GM06990 (cell line): ENCODE measurements around the gene RPL41.

Source experiments
- DNase-seq: peaks from one replicate; pipeline ENCODE4 v3.0.0-alpha.2; 2011; ENCODE audit not compliant: insufficient read length; ENCODE audit errors: extremely low read depth
- H3K27me3 ChIP-seq: replicated peaks from 2 replicates; pipeline ENCODE4 v1.6.0; 2011; ENCODE audit warnings: low read length; ENCODE audit not compliant: control insufficient read depth, insufficient read depth
- H3K36me3 ChIP-seq: 2 replicates; pipeline ENCODE4 v1.5.1; 2011; ENCODE audit warnings: low read length; ENCODE audit not compliant: control insufficient read depth, insufficient read depth
- H3K4me3 ChIP-seq: replicated peaks from 2 replicates; pipeline ENCODE4 v1.5.1; 2011; ENCODE audit warnings: low read depth, mild to moderate bottlenecking, control low read depth, low read length
- TF ChIP-seq, protein P1 (sequence below): IDR thresholded peaks from 2 replicates; pipeline ENCODE4 v1.5.1; 2011; ENCODE audit warnings: low read length, control low read depth, mild to moderate bottlenecking, inconsistent platforms; ENCODE audit not compliant: insufficient read depth, poor library complexity, severe bottlenecking

Gene RPL41

DNA sequence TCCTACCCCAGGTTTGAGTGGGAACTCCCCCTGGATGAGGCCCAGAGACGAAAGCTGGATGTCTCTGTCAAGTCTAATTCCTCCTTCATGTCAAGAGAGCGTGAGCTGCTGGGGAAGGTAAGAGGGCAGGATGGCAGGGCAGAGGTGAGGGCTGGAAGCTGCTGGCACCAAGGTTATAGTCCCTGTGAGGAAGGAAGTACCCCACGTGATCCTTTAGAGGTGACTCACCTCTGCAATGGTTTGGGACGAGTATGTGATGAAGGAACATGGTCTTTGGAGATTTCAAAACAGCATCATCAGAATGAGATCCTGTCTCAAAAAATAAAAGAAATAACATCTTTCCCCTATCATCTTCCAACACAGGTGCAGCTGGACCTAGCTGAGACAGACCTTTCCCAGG is 26.8 kb downstream of the RPL41 start:
- Histone ChIP-seq H3K27me3 (no peaks in the 10 kb centered on the region), H3K4me3 (no peak overlapping the region), H3K36me3 (peaks cover 26% of the 10 kb centered on the region)
- TF ChIP-seq, protein P1, sequence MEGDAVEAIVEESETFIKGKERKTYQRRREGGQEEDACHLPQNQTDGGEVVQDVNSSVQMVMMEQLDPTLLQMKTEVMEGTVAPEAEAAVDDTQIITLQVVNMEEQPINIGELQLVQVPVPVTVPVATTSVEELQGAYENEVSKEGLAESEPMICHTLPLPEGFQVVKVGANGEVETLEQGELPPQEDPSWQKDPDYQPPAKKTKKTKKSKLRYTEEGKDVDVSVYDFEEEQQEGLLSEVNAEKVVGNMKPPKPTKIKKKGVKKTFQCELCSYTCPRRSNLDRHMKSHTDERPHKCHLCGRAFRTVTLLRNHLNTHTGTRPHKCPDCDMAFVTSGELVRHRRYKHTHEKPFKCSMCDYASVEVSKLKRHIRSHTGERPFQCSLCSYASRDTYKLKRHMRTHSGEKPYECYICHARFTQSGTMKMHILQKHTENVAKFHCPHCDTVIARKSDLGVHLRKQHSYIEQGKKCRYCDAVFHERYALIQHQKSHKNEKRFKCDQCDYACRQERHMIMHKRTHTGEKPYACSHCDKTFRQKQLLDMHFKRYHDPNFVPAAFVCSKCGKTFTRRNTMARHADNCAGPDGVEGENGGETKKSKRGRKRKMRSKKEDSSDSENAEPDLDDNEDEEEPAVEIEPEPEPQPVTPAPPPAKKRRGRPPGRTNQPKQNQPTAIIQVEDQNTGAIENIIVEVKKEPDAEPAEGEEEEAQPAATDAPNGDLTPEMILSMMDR, result no peak
- no peak for DNase-seq

DNA sequence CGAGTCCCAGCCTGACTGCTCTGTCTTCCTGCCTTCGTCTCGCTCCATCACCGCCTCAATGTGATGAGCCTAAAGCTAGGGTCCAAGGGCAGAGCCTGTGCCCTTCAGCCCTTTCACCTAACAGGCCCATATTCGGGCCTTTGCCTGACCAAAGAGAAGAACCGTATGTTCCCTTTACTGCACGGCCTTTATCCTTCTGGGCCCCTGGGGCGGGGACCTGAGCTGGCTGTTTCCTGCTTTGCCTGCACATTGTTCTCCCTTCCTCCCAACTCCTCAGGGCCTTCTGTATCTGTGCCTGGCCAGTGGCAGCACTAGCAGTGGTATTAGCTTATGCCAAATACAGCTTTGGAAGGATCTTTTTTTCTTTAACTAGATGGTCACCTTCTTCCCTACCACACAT is 27.4 kb downstream of the RPL41 start:
- no peak for DNase-seq
- H3K27me3 ChIP-seq, result no peaks in the 10 kb centered on the region
- peaks cover 22% of the 10 kb centered on the region for H3K36me3 ChIP-seq

DNA sequence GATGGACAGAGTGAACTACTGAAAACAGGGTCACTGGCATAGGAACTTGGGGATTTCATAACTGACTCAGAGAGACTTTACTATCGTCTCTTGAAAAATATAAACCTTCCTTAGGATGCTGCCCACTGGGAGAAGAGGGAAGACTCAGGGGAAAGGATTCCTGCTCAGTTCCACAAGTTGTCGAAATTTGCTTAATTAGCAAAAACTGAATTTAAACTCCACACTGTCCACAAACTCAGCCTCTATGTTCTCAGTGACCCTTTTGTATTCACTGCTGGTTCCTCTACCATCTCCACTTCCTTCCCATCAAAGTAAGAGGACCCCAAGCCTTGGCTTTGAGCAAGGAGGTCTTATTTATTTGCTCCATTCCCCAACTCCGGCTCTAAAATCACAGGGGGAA is 28.8 kb downstream of the RPL41 start:
- TF ChIP-seq, protein P1, result no peak

More for the DNA sequence above, 27.4 kb downstream of the RPL41 start:
- no peak overlapping the region for H3K4me3 ChIP-seq
- TF ChIP-seq, protein P1, result no peak

DNA sequence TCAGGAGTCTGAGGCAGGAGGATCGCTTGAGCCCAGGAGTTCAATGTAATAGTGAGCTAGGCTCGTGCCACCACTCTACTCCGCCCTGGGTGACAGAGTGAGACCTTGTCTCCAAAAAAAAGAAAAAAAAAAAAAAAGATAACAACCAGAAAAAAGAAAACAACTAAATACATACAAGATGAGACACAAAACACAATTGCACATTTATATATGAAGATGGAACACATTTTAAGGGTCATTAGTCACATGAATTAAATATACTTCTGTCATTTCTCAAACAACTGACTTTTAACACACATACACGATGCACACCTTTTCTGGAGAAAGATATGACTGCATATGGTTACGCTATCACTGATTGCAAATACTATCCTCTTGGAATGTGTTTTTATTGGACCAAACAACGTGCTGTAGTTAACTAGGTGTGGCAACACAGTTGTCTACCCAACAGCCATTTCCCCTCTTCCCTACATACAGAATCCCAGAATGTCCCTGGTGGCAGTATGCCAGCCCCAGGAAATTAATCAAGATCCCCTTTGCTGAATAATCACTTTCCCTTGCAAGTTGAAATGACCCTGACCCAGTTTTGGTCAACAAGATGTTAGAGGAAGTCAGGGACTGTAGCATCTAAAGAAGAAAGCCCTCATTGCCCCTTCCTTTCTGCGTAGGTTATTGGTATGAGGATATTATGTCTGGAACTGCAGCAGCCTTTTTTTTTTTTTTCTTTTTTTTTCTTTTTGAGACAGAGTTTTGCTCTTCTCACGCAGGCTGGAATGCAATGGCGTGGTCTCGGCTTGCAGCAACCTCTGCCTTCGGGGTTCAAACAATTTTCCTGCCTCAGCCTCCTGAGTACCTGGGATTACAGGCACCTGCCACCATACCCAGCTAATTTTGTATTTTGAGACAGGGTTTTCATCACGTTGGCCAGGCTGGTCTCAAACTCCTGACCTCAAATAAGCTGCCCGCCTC is 30.3 kb downstream of the RPL41 start:
- Histone ChIP-seq H3K4me3 (no peak overlapping the region), H3K27me3 (no peaks in the 10 kb centered on the region), H3K36me3 (peaks cover 20% of the 10 kb centered on the region)
- TF ChIP-seq, protein P1, result no peak
- no peak for DNase-seq

More for the DNA sequence above, 28.8 kb downstream of the RPL41 start:
- H3K36me3 ChIP-seq, result peaks cover 22% of the 10 kb centered on the region
- no peak overlapping the region for H3K4me3 ChIP-seq
- DNase-seq, result no peak
- no peaks in the 10 kb centered on the region for H3K27me3 ChIP-seq

DNA sequence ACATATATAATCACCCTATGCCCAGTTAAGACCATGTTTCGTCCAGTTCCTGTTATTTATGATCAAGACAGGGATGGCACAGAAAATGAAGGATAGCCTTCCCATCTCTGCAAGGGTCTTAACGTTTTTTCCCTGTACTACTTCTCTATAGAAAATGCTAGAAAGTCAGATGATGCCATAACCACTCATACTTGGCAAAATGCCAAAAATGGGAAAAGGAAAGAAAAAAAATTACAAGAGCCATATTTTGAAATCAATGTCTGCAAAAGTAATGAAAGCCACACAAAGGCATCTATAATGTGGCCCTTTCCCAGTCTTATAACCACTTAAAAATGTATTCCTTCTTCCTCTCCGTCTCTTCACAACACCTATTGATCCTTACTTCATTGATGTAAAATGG is 34.1 kb downstream of the RPL41 start:
- peaks cover 2% of the 10 kb centered on the region for H3K36me3 ChIP-seq
- TF ChIP-seq, protein P1, result no peak
- H3K4me3 ChIP-seq, result no peak overlapping the region
- no peaks in the 10 kb centered on the region for H3K27me3 ChIP-seq
- DNase-seq, result no peak
